GM21360 (cell line): Measurements from ENCODE around the gene FUT6.

ENCODE experiments used
- ATAC-seq: cut with Tn5 transposase; IDR thresholded peaks from one replicate; pipeline ENCODE4 v1.9.1; 2021; ENCODE audit warnings: mild to moderate bottlenecking, moderate library complexity; ENCODE audit not compliant: unreplicated experiment

Gene FUT6

GRCh38 chr19:5806905-5807304 lies 32.6 kb downstream of the FUT6 start:
- ATAC-seq = no peak

- ATAC-seq = no peak
Observed at GRCh38 chr19:5806133-5806489, 33.4 kb downstream of the FUT6 start.

GRCh38 chr19:5805462-5806132 lies 33.9 kb downstream of the FUT6 start:
- no peak for ATAC-seq

GRCh38 chr19:5804516-5805461 lies 34.7 kb downstream of the FUT6 start, which contains the start of gene NRTN:
NRTN (plus strand) TSS chr19:5805067; CDS start chr19:5824166, 19,099 bp downstream.
- ATAC-seq = no peak

GRCh38 chr19:5803752-5804515 lies 35.6 kb downstream of the FUT6 start:
- peak; percentile 72 for ATAC-seq

- ATAC-seq = no peak
Observed at GRCh38 chr19:5803441-5803751, 36.1 kb downstream of the FUT6 start.

- ATAC-seq = no peak
Observed at GRCh38 chr19:5801796-5802619, 37.5 kb downstream of the FUT6 start.

- ATAC-seq = no peak
Observed at GRCh38 chr19:5800361-5801270, 38.9 kb downstream of the FUT6 start.

GRCh38 chr19:5799247-5800241 lies 40.0 kb downstream of the FUT6 start:
- no peak for ATAC-seq

GRCh38 chr19:5798244-5798643 lies 41.3 kb downstream of the FUT6 start:
- no peak for ATAC-seq

- ATAC-seq = no peak
Observed at GRCh38 chr19:5795382-5795919, 44.1 kb downstream of the FUT6 start.

GRCh38 chr19:5793188-5793587 lies 46.3 kb downstream of the FUT6 start:
- ATAC-seq = no peak

GRCh38 chr19:5792224-5792623 lies 47.3 kb downstream of the FUT6 start:
- no peak for ATAC-seq

- peak; percentile 82 for ATAC-seq
Observed at GRCh38 chr19:5790559-5791520, 48.7 kb downstream of the FUT6 start, which contains the start of gene DUS3L. DUS3L (minus strand) TSS chr19:5791163; CDS start chr19:5791141, 22 bp downstream.

GRCh38 chr19:5789886-5790558 lies 49.5 kb downstream of the FUT6 start:
- no peak for ATAC-seq

GRCh38 chr19:5789351-5789761 lies 50.1 kb downstream of the FUT6 start:
- ATAC-seq = no peak
